Gastroesophageal sphincter (tissue), 4 donors: ENCODE data around the gene CNTN2. TPM values are rescaled to one million over a fixed set of nuclear protein-coding genes. Genes with fewer than 3 reads are reported as not detected.

Source experiments
- ATAC-seq: fragments of 150-250 bp; one replicate; pipeline ENCODE4 v1.9.1; 2016; ENCODE audit warnings: mild to moderate bottlenecking, moderate library complexity
- H3K27ac ChIP-seq, 4 donors: fragments of 200-600 bp; sonication (generic) in 3 of 4; 1 replicate in 3 of 4; 2 replicates in 1 of 4; pipeline ENCODE4 v1.5.1; 2016 to 2019
- H3K27me3 ChIP-seq: fragments of 200-600 bp; sonication (generic); one replicate; pipeline ENCODE4 v1.5.1; 2019
- H3K36me3 ChIP-seq, 2 donors: fragments of 200-600 bp; sonication (generic); one replicate each; pipeline ENCODE4 v1.5.1; 2019; ENCODE audit warnings: control low read depth in 1 of 2
- H3K4me1 ChIP-seq, 3 donors: fragments of 200-600 bp; sonication (generic); 1 replicate in 2 of 3; 2 replicates in 1 of 3; pipeline ENCODE4 v1.5.1; 2016 to 2019; ENCODE audit warnings: control low read depth in 2 of 3
- H3K4me3 ChIP-seq, 2 donors: fragments of 200-600 bp; sonication (generic); one replicate each; pipeline ENCODE4 v1.5.1; 2019; ENCODE audit warnings: mild to moderate bottlenecking in 1 of 2, moderate library complexity in 1 of 2
- H3K9me3 ChIP-seq, 3 donors: fragments of 200-600 bp; sonication (generic); one replicate each; pipeline ENCODE4 v1.5.1; 2017 to 2019; ENCODE audit warnings: control low read depth in 2 of 3
- EP300 ChIP-seq: sonication (generic); formaldehyde crosslinking; IDR thresholded peaks from one replicate; pipeline ENCODE4 v1.6.1; 2017; ENCODE audit warnings: antibody characterized with exemption, mild to moderate bottlenecking
- POLR2A ChIP-seq, 2 donors: fragments of 450-650 bp; IDR thresholded peaks; one replicate each; pipeline ENCODE4 v1.6.1; 2017; ENCODE audit warnings: antibody characterized with exemption in 2 of 2, mild to moderate bottlenecking in 2 of 2, moderate library complexity in 1 of 2
- POLR2AphosphoS5 ChIP-seq: sonication (generic); formaldehyde crosslinking; IDR thresholded peaks from one replicate; pipeline ENCODE4 v1.6.1; 2017; ENCODE audit warnings: antibody characterized with exemption
- WGBS, 2 donors: methylation state at CpG; one replicate each; pipeline ENCODE4 v1.1.5; 2018; ENCODE audit warnings: low coverage in 1 of 2; 5-methylcytosine and 5-hydroxymethylcytosine counted together
- total RNA-seq, 4 donors: library from RNA; depleted of rRNA; stranded (reverse); fragments of >200 nt; gene quantifications; one replicate each; pipeline ENCODE4 v1.1.0, GENCODE V29; 2016
- TF ChIP-seq, protein P1 (sequence below), 4 experiments: fragments of 200-600 bp in 2 of 4; fragments of 450-650 bp in 2 of 4; sonication (generic) in 1 of 4; IDR thresholded peaks; one replicate each; pipeline ENCODE4 v1.5.1; 2017 to 2019; ENCODE audit warnings: antibody characterized with exemption in 4 of 4, mild to moderate bottlenecking in 2 of 4, moderate library complexity in 2 of 4

The CNTN2 gene
- total RNA-seq, 4 donors from 2014 or later = 1.2 to 4.2 (median 1.8) TPM

DNA sequence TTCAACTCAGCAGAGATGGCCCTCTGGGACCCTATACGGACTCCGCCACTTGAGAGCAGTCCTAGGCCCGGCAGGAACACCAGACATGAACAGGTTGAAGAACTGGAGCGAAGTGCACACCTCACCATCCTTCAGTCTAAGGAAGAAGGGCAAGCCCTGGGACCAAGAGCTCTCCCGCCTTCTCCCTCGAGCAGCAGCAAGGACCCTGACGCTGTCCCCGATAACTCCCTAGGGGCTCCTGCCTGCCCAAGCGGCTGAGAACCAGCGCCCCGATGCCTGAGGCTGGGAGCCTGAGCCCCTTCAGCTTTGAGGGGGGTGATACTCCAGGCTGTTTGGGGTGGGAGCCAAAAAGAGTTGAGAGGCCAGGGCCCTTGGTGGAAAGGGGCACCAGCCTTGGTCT is 31.1 kb downstream of the CNTN2 start:
- H3K27ac ChIP-seq = no peak overlapping the region
- H3K4me1 ChIP-seq = peaks cover 0 to 1% (median 0%) of the 10 kb centered on the region in 3 donors
- TF ChIP-seq POLR2AphosphoS5 (no peak), POLR2A (IDR thresholded peaks at IDR 0.05) (no peak), EP300 (no peak)
- TF ChIP-seq, protein P1, sequence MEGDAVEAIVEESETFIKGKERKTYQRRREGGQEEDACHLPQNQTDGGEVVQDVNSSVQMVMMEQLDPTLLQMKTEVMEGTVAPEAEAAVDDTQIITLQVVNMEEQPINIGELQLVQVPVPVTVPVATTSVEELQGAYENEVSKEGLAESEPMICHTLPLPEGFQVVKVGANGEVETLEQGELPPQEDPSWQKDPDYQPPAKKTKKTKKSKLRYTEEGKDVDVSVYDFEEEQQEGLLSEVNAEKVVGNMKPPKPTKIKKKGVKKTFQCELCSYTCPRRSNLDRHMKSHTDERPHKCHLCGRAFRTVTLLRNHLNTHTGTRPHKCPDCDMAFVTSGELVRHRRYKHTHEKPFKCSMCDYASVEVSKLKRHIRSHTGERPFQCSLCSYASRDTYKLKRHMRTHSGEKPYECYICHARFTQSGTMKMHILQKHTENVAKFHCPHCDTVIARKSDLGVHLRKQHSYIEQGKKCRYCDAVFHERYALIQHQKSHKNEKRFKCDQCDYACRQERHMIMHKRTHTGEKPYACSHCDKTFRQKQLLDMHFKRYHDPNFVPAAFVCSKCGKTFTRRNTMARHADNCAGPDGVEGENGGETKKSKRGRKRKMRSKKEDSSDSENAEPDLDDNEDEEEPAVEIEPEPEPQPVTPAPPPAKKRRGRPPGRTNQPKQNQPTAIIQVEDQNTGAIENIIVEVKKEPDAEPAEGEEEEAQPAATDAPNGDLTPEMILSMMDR (IDR thresholded peaks at IDR 0.05) = no peak
- no peak for ATAC-seq
- no peaks in the 10 kb centered on the region for H3K36me3 ChIP-seq
- WGBS, 2 donors = 100% methylated on average over 1 of the region's 11 CpGs; no CpG with 5 or more reads in 1 of the 2 donors
- H3K9me3 ChIP-seq = no peaks in the 10 kb centered on the region
- H3K4me3 ChIP-seq = no peak overlapping the region
- H3K27me3 ChIP-seq = no peaks in the 10 kb centered on the region

GRCh38 chr1:205074513-205074912 is 31.5 kb downstream of the CNTN2 start:
- TF ChIP-seq POLR2A (IDR thresholded peaks at IDR 0.05) = no peak
- TF ChIP-seq EP300 = no peak
- no peak for TF ChIP-seq POLR2AphosphoS5
- TF ChIP-seq, protein P1 (IDR thresholded peaks at IDR 0.05) = no peak
- H3K27me3 ChIP-seq = no peaks in the 10 kb centered on the region
- H3K4me1 ChIP-seq = no peaks in the 10 kb centered on the region
- H3K9me3 ChIP-seq = no peaks in the 10 kb centered on the region
- no peak overlapping the region for H3K27ac ChIP-seq
- WGBS, 2 donors = 80 to 100% methylated on average over 1 to 2 of the region's 7 CpGs
- no peak for ATAC-seq
- H3K36me3 ChIP-seq = no peaks in the 10 kb centered on the region
- no peak overlapping the region for H3K4me3 ChIP-seq

- WGBS, 2 donors = 50 to 80% methylated on average over 1 to 3 of the region's 7 CpGs
- Histone ChIP-seq H3K4me1 (no peaks in the 10 kb centered on the region), H3K36me3 (no peaks in the 10 kb centered on the region), H3K4me3 (no peak overlapping the region), H3K27ac (no peak overlapping the region), H3K9me3 (no peaks in the 10 kb centered on the region), H3K27me3 (no peaks in the 10 kb centered on the region)
- TF ChIP-seq EP300 (no peak), POLR2AphosphoS5 (no peak), POLR2A (IDR thresholded peaks at IDR 0.05) (no peak)
- TF ChIP-seq, protein P1 (IDR thresholded peaks at IDR 0.05) = no peak
- ATAC-seq = no peak
These were observed 32.7 kb downstream of the CNTN2 start for GRCh38 chr1:205075642-205076155.

DNA sequence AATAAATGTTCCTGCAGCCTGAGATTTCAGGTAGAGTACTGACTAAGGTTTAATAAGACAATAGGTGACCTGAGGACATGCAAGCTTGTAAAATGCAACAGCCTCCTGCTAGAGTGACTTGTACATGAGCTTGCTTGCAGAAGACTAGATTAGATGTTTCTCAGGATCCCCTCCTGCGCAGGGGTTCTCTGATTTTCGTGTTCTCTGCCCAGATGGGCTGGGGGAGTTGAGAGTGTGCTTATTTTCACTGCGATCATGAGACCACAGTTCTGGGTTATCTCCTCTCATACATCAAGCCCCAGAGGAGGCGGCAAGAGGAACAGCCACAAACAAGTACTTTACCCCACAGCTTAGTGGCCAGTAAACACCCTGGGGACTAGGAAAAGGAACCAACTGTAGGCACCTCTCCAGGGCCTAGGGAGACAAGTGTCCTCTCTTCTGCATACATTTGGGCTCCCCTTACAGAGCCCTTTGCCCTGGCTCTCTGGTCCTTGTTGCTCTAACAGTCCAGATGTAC is 33.3 kb downstream of the CNTN2 start:
- Histone ChIP-seq H3K27me3 (no peaks in the 10 kb centered on the region), H3K4me3 (no peak overlapping the region), H3K27ac (no peak overlapping the region), H3K4me1 (no peaks in the 10 kb centered on the region), H3K9me3 (no peaks in the 10 kb centered on the region), H3K36me3 (no peaks in the 10 kb centered on the region)
- no peak for TF ChIP-seq EP300
- 81 to 100% methylated on average over 1 to 4 of the region's 4 CpGs for WGBS, 2 donors
- no peak for ATAC-seq

- Histone ChIP-seq H3K4me3 (no peak overlapping the region), H3K4me1 (no peaks in the 10 kb centered on the region), H3K36me3 (peaks cover 0 to 5% of the 10 kb centered on the region in 2 donors), H3K9me3 (no peaks in the 10 kb centered on the region), H3K27ac (no peak overlapping the region), H3K27me3 (no peaks in the 10 kb centered on the region)
- TF ChIP-seq POLR2AphosphoS5 = no peak
- TF ChIP-seq EP300 = no peak
- TF ChIP-seq POLR2A (IDR thresholded peaks at IDR 0.05) = no peak
- TF ChIP-seq, protein P1 (IDR thresholded peaks at IDR 0.05) = no peak
- ATAC-seq = no peak
- WGBS, 2 donors = 98% methylated on average over 5 of the region's 7 CpGs; no CpG with 5 or more reads in 1 of the 2 donors
These were observed 34.3 kb downstream of the CNTN2 start for GRCh38 chr1:205077158-205077933.
